GM18870 (cell line): ENCODE measurements around the gene EXOC3L4.

Source experiments
- ATAC-seq: cut with Tn5 transposase; IDR thresholded peaks from one replicate; pipeline ENCODE4 v1.9.1; 2021; ENCODE audit warnings: moderate library complexity; ENCODE audit not compliant: unreplicated experiment

Gene EXOC3L4

DNA sequence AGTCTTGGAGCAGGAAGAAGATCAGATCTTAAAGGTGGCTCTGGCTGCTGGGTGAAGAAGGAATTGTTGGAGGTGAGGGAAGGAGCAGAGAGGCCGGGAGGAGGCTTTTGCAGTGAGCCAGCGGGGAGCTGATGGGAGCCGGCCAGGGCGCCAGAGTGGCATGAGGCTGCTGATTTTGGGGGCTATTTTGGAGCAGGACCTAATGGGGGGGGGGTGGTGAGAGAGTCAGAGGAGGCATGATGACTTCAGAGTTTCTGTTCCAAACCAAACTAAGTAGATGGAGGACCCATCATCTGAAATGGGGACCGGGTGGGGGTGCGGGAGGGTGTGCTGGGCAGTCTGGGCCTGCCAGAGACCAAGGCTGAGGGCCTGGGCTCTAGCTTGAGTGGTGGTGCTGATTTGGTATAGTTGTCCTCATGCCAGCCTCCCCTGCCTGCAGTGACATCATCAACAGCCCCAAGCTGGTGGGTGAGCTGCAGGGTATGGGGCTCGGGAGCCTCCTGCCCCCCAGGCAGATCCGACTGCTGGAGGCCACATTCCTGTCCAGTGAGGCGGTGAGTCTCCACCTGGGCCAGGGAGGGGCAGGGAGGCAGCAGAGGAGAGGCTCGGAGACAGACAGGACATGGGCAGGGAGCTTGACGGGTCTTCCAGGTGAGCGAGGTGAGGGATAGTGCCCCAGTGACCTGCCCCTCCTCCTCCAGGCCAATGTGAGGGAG is 34.9 kb downstream of the EXOC3L4 start:
- no peak for ATAC-seq

DNA sequence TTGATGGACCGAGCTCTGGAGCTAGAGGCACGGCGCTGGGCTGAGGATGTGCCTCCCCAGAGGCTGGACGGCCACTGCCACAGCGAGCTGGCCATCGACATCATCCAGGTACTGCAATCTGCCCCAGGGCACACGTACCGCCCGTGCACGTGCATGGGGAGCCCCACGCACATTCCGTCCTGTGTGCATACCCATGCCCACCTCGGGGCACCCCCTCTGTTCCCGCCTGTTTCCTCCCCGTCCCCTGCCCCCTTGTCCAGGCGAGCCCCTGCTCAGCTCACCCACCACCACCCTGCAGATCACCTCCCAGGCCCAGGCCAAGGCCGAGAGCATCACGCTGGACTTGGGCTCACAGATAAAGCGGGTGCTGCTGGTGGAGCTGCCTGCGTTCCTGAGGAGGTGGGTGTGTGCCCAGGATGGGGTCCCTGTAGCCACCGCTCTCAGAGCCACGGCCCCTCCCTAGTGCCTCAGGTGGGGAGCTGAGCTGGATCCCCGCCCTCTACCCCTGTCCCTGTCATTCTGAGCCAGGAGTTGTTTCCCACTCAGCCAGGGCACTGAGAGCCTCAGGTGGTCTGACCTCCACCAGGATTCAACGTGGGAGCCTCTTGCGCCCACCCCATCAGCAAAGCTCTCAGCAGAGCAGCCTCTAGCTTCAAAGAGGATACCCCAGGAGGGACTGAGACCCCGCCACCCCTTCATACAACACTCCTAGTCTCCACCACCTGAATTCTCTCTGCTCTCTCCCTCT is 35.7 kb downstream of the EXOC3L4 start:
- no peak for ATAC-seq

DNA sequence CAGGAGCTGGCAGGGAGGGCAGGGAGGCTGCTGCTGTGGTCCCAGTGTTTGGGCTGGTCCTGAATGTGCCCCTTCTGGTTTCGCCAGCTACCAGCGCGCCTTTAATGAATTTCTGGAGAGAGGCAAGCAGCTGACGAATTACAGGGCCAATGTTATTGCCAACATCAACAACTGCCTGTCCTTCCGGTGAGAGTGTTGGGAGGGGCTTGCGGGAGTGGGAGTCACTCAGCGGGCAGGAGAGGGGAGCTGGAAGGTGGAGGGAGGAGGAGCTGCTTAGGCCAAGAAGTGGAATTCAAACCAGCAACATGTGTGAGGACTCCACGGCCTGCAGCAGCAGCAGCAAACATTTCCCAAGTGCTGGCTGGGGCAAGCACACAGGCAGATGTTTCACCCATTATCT is 36.4 kb downstream of the EXOC3L4 start:
- no peak for ATAC-seq

DNA sequence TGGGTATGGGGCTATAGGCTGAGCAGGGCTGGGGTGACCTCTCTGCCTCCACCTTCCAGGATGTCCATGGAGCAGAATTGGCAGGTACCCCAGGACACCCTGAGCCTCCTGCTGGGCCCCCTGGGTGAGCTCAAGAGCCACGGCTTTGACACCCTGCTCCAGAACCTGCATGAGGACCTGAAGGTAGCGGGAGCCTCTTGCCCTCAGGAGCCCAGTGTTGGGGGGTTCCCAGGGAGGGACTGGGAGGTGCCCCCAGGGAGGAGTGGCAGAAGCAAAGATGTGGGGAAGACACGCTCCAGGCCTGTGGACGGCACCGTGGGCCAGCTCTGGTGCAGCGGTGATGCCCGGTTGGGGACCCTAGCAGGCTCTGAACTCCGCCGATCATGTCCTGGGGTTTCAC is 37.1 kb downstream of the EXOC3L4 start:
- ATAC-seq = no peak

DNA sequence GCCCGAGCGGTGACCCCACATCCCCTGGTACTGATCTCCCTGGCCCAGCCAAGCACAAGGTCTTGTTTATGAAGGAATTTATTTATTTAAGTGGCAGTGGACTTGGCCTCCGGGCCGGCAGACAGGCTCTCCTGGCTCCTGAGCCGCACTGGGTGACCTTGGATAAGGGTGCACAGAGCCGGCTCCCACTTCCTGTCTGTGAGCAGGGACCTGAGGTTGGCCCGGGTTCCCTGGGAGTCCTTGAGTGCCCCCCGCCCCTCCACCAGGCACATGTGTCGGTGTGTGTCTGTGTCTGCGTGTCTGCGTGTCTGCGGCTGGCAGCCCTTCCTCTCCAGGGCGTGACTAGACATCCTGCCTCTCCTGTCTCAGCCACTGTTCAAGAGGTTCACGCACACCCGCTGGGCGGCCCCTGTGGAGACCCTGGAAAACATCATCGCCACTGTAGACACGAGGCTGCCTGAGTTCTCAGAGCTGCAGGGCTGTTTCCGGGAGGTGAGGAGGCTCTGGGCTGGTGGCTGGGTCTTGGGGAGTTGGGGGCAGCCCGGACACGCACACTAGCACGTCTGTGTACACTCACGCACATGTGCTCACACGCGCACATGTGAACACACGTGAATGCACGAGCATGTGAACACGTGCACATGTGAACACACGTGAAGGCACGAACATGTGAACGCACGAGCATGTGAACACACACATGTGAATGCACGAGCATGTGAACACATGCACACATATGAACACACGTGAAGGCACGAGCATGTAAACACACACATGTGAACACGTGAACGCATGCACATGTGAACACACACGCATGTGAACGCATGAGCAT is 38.1 kb downstream of the EXOC3L4 start:
- no peak for ATAC-seq

DNA sequence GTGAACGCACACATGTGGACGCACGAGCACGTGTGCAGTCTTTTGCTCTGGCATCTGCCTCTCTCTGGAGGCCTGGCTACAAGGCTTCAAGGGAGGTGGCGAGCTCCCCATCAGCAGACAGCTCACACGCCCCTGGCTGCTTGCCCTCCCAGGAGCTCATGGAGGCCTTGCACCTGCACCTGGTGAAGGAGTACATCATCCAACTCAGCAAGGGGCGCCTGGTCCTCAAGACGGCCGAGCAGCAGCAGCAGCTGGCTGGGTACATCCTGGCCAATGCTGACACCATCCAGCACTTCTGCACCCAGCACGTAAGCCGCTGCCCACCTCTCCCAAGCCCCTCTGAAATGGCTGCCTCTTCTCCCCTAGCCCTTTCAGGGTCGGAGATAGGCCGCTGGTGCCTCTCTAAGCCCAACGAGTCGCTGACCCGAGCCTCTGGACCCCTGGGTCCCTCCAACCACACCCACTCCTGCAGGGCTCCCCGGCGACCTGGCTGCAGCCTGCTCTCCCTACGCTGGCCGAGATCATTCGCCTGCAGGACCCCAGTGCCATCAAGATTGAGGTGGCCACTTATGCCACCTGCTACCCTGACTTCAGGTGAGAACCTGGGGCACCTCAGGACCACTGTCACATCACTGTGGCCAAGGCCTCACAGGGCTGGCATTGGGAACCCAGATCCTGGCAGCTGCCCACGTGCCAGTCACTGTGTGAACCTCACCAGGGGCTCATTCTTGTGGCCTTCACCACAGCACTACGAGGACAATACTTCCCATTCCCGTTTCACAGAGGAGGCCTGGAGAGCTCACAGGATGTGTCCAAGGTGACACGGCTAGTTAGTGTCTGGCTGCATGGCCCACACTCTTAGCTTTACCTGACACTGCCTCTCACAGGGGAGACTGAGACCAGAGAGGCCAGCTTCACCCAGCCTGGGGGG is 39.0 kb downstream of the EXOC3L4 start:
- no peak for ATAC-seq

DNA sequence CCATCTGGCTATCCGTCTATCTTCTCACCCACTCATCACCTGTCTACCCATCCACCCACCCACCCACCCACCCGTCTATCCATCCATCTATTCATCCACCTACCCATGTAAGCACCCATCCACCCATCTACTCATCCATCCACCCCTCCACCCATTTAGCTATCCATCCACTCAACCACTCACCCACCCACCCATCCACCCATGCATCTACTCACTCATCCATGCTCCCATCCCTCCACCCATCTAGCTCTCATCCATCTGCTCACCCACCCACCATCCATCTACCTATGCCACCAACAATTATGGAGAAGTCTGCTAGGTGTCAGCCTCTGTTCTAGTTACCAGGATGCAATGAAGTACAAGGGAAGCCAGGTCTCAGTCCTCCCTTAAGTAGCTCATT is 39.9 kb downstream of the EXOC3L4 start:
- no peak for ATAC-seq

DNA sequence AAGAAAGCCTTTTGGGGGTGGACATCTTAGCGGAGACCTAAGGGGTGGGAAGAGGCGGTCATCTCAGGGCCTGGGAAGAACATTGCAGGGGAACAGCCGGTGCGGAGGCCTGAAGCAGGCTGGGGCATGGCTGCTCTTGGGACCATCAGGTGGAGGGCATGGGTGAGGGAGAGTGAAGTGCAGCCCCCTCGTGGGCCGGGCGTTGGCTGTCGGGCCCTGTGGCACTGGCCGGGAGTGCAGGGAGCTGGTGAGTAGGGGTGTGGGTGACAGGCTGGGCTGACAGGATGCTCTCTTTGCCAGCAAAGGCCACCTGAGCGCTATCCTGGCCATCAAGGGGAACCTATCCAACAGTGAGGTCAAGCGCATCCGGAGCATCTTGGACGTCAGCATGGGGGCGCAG is 40.4 kb downstream of the EXOC3L4 start:
- ATAC-seq = no peak

DNA sequence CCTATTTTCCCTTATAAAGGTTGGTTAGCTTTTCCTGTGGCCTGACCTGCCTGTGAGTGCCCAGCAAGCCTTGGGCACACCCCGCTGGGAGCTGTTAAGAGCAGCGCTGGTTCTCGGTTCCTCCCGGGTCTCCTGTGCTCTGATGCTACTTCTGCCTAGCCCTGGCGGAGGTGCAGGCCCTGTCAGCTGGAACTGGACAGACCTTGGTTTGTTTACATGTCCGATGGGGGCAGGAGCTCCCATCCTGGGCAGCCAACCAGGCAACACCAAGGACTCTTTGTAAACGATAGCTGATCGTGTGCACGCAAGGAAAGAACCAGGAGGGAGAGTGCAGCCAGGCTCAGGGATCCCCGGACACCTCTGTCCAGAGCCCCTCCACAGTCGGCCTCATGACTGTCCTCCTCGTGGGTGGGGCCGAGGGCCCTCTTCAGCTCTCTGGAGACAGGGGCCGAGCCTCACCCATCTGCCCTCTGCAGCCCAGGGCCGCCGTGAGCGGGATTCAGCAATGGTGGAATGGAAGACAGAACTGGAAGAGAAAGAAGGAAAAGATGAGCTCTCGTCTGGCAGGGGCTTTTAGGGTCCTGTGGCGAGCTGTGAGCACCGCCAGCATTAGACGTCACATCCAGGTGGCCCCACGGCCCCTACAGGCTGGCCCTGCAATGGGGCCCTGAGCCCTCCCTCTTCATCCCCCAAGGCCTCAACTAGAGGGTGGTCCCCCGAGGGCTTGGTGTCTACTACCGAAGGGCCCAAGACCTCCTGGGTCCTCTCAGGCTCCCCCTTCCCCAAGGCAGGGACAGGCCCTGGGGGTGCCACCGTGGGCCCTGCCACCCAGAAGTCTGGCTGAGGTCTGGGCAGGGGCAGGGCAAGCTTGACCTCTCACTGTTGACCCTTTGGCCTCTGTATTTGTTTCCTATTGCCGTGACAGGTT is 41.1 kb downstream of the EXOC3L4 start:
- no peak for ATAC-seq

DNA sequence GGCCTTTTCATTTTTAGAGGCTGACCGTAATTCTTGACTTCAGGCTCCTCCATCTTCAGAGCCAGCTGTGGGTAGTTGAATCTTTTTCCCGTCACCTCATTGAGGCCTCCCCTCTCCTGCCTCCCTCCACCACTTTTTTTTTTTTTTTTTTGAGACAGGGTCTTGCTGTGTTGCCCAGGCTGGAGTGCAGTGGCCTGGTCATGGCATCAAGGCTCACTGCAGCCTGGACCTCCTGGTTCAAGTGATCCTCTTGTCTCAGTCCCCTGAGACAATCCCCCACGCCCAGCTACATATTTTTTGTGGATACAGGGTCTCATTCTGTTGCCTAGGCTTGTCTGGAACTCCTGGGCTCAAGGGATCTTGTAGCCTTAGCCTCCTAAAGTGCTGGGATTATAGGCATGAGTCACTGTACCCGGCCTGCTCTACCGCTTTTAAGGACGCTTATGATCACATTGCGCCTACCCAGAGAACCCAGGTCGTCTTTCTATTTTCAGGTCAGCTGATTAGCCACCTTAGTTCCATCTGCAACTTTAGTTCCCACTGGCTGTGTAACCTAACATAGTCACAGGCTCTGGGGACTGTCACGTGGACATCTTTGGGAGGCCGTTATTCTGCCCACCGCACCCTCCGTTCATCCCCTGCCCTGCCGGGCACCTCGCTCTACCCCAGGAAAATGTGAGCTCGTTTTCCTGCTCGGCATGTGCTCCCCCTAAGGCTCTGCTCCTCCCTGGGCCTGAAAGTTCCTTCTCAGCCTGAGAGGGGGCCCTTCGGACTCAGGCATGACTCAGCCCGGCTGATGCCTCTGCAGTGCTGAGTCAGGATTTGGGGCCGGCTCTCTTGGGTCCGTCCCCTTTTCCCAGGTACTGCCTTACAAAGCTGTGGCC is 42.1 kb downstream of the EXOC3L4 start:
- ATAC-seq = no peak

DNA sequence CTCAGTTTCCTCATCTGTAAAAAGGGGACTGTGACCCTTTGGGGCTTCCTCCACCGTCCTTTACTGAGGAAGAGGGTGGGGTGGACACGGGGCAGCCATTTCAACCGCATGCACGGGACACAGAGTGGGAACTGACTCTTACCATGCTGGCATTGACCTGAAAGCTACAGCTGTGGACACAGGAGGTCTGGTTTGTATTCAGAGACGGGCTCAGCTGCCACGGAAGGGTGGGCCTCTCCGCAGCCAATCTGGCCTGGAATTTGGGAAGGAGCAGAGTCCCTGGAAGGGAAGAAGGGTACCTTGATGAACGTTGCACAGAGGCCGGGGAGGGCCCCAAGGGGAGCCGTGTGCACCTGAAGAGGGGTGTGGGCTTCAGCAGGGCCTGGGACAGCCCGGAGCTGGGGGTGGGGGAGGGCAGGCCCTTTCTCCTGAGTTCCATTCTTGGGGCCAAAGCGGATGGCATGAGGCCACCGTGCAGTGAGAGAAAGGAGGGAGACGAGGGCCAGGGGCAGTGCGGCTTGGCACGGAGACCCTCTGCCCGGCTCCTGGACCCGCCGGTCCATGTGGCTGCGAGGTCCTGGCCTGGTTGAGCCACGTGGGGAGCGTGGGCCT is 43.3 kb downstream of the EXOC3L4 start:
- no peak for ATAC-seq

DNA sequence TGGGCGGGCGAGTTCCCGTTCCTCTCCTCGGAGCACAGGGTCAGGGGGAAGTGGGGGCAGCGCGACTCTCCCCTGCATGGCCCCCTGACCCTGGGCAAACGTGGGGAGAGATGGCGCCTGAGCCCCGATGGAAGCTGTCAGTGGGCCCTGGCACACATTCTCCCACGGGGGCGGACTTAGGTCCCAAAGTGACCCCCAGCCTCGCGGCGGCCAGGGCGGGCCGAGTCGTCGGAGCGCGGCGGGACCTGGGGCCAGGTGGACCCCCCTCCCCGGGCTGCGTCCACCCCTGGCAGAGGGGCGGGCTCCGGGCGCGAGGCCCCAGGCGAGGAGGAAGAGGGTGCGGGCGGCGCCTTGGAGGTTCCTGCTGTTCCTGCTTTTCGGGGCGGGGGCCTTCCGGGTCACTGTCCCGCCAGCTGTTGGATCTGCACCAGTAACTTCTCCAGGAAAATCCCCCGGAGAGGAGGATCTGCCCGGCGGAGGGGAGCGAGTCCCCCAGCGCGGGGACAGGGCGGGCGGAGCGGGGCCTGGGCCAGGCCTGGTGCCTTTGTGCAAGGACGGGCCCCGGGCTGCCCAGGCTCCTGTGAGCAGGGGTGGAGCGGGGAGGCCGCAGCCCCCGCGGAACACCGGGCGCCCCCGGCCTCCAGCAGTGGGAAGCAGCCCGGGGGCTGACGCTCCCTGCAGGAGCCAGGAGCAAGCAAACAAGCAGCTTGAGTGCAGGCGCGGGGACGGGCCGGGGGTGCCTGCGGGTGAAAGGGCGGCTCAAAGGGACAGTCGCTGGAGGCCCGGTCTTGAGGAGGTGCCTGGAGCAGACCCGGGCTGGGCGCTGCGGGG is 44.0 kb downstream of the EXOC3L4 start:
- no peak for ATAC-seq

DNA sequence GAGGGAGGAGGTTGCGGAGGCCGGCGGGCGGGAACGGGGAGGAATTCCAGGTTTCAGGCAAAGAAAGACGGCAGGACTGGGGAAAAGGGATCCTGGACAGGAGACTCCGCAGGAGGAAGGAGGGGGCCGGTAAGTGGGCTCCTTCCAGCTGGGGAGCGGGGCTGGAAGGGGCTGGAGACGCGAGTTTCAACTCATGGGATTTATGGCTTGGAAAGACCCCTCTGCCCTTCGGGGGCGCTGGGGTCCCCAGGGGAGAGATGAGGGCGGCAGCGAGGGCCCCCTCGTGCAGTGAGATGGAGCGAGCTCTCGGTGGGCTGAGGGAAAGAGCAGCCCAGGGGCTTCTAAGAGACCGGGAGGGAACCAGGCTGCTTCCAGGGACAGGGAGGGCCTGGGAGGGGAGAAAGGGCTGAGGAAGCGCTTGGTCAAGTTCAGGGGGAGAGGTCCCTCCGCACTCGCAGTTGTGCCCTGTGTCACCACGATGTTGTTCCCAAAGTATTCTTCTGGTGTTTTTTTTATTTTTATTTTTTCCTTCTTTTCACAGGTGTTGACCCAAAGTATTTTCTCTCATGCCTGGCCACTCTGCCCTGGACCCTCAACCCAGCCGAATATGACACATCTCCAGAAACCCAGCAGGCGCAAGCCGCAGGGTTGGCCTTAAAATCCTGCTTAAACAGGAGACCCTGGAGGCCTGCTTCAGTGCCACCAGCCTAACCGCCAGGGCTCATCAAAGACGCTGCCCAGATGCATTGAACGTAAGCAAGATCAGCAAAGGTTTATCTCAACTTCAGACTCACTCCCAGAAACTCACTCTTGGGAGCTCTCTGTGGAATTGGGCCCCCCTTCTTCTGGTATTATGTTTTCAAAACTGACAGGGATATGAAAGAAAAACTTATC is 44.9 kb downstream of the EXOC3L4 start:
- no peak for ATAC-seq

DNA sequence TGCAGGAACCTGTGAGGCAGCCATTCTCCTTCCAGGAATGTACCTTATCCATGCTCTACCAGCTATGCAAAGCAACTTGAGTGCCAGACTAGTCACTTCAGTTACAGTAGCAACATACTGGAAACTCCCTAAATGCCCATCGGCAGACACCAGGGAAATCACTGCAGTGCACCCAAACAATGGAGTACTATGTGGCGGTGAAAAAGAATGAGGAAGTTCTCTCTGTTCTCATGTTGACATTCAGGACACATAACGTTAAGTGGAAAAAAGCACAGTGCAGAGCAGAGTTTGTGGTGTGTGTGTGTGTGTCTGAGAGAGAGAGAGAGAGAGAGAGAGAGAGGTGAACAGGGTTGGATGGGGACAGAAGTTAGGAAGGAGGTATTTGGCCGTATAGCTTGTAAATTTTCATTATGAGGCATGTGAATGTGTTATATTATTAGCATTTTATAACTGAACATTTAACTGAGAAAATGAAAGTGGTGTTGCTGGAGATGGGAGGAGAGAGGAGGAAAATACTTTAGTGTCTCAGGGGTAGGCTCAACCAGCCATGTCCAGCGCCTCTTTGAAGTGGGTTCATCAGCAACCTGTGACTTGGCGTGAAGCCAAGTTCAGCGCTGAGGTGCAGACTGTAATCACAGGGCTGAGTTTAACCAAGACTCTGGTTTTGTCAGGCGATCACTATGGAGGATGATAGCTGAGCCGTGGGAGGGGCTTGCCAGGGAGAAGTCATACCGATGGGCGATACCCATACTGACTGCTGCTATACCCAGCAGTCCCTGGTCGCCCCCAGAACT is 46.0 kb downstream of the EXOC3L4 start:
- peak; percentile 43 for ATAC-seq

DNA sequence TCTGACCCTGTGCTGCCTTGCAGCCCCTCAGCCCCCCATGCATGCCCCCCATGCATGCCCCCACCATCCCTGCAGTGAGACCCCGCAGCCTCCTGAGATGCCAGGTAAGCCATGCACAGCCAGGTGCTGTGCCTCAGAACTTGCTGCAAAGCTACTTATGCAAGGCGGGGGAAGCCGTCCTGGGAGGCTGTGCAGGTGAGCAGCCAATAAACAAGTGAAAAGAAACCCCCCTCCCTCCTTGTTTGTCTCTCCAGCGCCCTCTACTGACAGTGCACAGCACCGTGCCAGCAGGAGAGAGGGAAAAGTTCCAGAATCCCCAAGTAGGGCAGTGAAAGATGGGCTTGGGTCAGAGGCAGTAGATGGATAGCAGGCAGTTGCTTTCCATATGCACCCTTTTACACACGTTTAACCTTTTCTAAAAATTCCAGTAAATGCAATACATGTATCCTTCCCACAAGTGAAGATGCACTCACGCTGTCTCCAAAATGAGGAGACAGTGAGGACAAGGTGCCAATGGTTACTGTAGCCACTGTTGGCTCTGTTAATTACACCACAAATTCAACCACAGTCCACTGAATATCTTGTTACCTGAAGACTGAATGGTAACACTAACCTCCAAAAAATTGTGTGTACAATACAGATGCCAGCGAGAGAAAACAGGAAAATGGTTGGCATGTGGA is 46.7 kb downstream of the EXOC3L4 start:
- peak; percentile 14 for ATAC-seq
